GM19455 (cell line): ENCODE results near the gene CBX1.
A peak's percentile ranks its signal among the peaks of the same experiment; 100 is the strongest.
"Not testable (repeated sequence)": the region's sequence is repeated elsewhere in the genome, so short reads cannot be mapped to it uniquely, and the experiment has no call there.

Experiments used
- ATAC-seq: cut with Tn5 transposase; IDR thresholded peaks from one replicate; pipeline ENCODE4 v1.9.1; 2021; ENCODE audit not compliant: unreplicated experiment

CBX1 gene

GRCh38 chr17:48123776-48124388 is 22.6 kb upstream of the CBX1 start:
- ATAC-seq, result no peak

- ATAC-seq, result no peak
These were observed 21.8 kb upstream of the CBX1 start for GRCh38 chr17:48123111-48123510.

GRCh38 chr17:48122665-48123045 is 21.4 kb upstream of the CBX1 start:
- ATAC-seq, result no peak

GRCh38 chr17:48121923-48122664 is 20.8 kb upstream of the CBX1 start:
- ATAC-seq, result no peak

GRCh38 chr17:48113201-48113676 is 12.0 kb upstream of the CBX1 start:
- ATAC-seq, result no peak

GRCh38 chr17:48111937-48112241 is 10.6 kb upstream of the CBX1 start:
- ATAC-seq, result no peak

GRCh38 chr17:48110761-48111160 is 9.5 kb upstream of the CBX1 start:
- no peak for ATAC-seq

- peak; percentile 75 for ATAC-seq
These were observed 6.1 kb upstream of the CBX1 start, which contains the start of gene SNX11 for GRCh38 chr17:48107137-48108055. TSS of gene SNX11 (plus strand) at chr17:48107766. CDS start at chr17:48112044, 4,278 bp downstream.

GRCh38 chr17:48106802-48107136 is 5.5 kb upstream of the CBX1 start:
- no peak for ATAC-seq

- ATAC-seq, result no peak
These were observed 3.2 kb upstream of the CBX1 start for GRCh38 chr17:48104440-48104839.

GRCh38 chr17:48102798-48103715 is 1.8 kb upstream of the CBX1 start:
- ATAC-seq, result no peak

GRCh38 chr17:48102043-48102750 is 919 bp upstream of the CBX1 start:
- no peak for ATAC-seq

- peak; percentile 5 for ATAC-seq
These were observed 677 bp downstream of the CBX1 start for GRCh38 chr17:48100591-48101011.

- ATAC-seq, result no peak
These were observed 1.1 kb downstream of the CBX1 start for GRCh38 chr17:48100160-48100559.

- ATAC-seq, result no peak
These were observed 5.7 kb downstream of the CBX1 start for GRCh38 chr17:48095611-48096010.

GRCh38 chr17:48093341-48094045 is 7.8 kb downstream of the CBX1 start:
- no peak for ATAC-seq

GRCh38 chr17:48084932-48085331 is 16.3 kb downstream of the CBX1 start:
- no peak for ATAC-seq

GRCh38 chr17:48081858-48082257 is 19.4 kb downstream of the CBX1 start:
- no peak for ATAC-seq

GRCh38 chr17:48077152-48077551 is 24.1 kb downstream of the CBX1 start:
- ATAC-seq, result not testable (repeated sequence)
